ENCODE measurements around the gene COPS7A.

Gene COPS7A

GRCh38 chr12:6777386-6777785 is 53.5 kb downstream of the COPS7A start:
- Histone ChIP-seq H3K4me3 (ENCODE audit: insufficient read length, low read depth) (no peak overlapping the region), H3K27me3 (ENCODE audit: insufficient read depth, insufficient read length) (peaks cover 57% of the 10 kb centered on the region), H3K9me3 (ENCODE audit: insufficient read depth, low read length) (no peaks in the 10 kb centered on the region), H3K4me1 (ENCODE audit: insufficient read depth, insufficient read length) (peaks cover 42% of the 10 kb centered on the region), H3K36me3 (ENCODE audit: insufficient read depth, insufficient read length, low read length) (peaks cover 19% of the 10 kb centered on the region), H3K9ac (ENCODE audit: insufficient read length, low read depth) (no peak overlapping the region)
- no peak for DNase-seq (ENCODE audit: low read depth, low spot score)
- TF ChIP-seq ZNF274 (IDR thresholded peaks at IDR 0.05; ENCODE audit: low read depth, low read length): no peak
- TF ChIP-seq SUZ12 (IDR thresholded peaks at IDR 0.05; ENCODE audit: extremely low read depth, insufficient read depth, insufficient read length): no peak
- no peak for TF ChIP-seq YY1 (IDR thresholded peaks at IDR 0.05; ENCODE audit: insufficient read depth, insufficient read length)

GRCh38 chr12:6778217-6778573 is 54.3 kb downstream of the COPS7A start:
- H3K9ac ChIP-seq (ENCODE audit: insufficient read length, low read depth): peak overlapping the region; percentile 73
- peak overlapping the region; percentile 44 for H3K4me3 ChIP-seq (ENCODE audit: insufficient read length, low read depth)
- no peak for DNase-seq (ENCODE audit: low read depth, low spot score)
- H3K36me3 ChIP-seq (ENCODE audit: insufficient read depth, insufficient read length, low read length): peaks cover 19% of the 10 kb centered on the region
- H3K9me3 ChIP-seq (ENCODE audit: insufficient read depth, low read length): no peaks in the 10 kb centered on the region
- H3K27me3 ChIP-seq (ENCODE audit: insufficient read depth, insufficient read length): peaks cover 49% of the 10 kb centered on the region
- peaks cover 37% of the 10 kb centered on the region for H3K4me1 ChIP-seq (ENCODE audit: insufficient read depth, insufficient read length)
- TF ChIP-seq ZNF274 (IDR thresholded peaks at IDR 0.05; ENCODE audit: low read depth, low read length) (no peak), YY1 (IDR thresholded peaks at IDR 0.05; ENCODE audit: insufficient read depth, insufficient read length) (no peak), SUZ12 (IDR thresholded peaks at IDR 0.05; ENCODE audit: extremely low read depth, insufficient read depth, insufficient read length) (no peak)

GRCh38 chr12:6778574-6779550 is 55.0 kb downstream of the COPS7A start:
- H3K36me3 ChIP-seq (ENCODE audit: insufficient read depth, insufficient read length, low read length): peaks cover 19% of the 10 kb centered on the region
- peak overlapping the region; percentile 73 for H3K9ac ChIP-seq (ENCODE audit: insufficient read length, low read depth)
- H3K27me3 ChIP-seq (ENCODE audit: insufficient read depth, insufficient read length): peaks cover 43% of the 10 kb centered on the region
- H3K4me1 ChIP-seq (ENCODE audit: insufficient read depth, insufficient read length): peaks cover 35% of the 10 kb centered on the region
- H3K4me3 ChIP-seq (ENCODE audit: insufficient read length, low read depth): peak overlapping the region; percentile 44
- DNase-seq (ENCODE audit: low read depth, low spot score): peak; percentile 100
- no peak for TF ChIP-seq SUZ12 (IDR thresholded peaks at IDR 0.05; ENCODE audit: extremely low read depth, insufficient read depth, insufficient read length)
- no peak for TF ChIP-seq ZNF274 (IDR thresholded peaks at IDR 0.05; ENCODE audit: low read depth, low read length)
- TF ChIP-seq YY1 (IDR thresholded peaks at IDR 0.05; ENCODE audit: insufficient read depth, insufficient read length): no peak
- no peaks in the 10 kb centered on the region for H3K9me3 ChIP-seq (ENCODE audit: insufficient read depth, low read length)

GRCh38 chr12:6779708-6780432 is 56.0 kb downstream of the COPS7A start:
- peaks cover 33% of the 10 kb centered on the region for H3K27me3 ChIP-seq (ENCODE audit: insufficient read depth, insufficient read length)
- no peak overlapping the region for H3K4me3 ChIP-seq (ENCODE audit: insufficient read length, low read depth)
- peaks cover 13% of the 10 kb centered on the region for H3K36me3 ChIP-seq (ENCODE audit: insufficient read depth, insufficient read length, low read length)
- peak overlapping the region; percentile 57 for H3K9ac ChIP-seq (ENCODE audit: insufficient read length, low read depth)
- TF ChIP-seq ZNF274 (IDR thresholded peaks at IDR 0.05; ENCODE audit: low read depth, low read length): no peak
- TF ChIP-seq YY1 (IDR thresholded peaks at IDR 0.05; ENCODE audit: insufficient read depth, insufficient read length): no peak
- TF ChIP-seq SUZ12 (IDR thresholded peaks at IDR 0.05; ENCODE audit: extremely low read depth, insufficient read depth, insufficient read length): no peak
- DNase-seq (ENCODE audit: low read depth, low spot score): no peak
- H3K9me3 ChIP-seq (ENCODE audit: insufficient read depth, low read length): no peaks in the 10 kb centered on the region
- H3K4me1 ChIP-seq (ENCODE audit: insufficient read depth, insufficient read length): peaks cover 34% of the 10 kb centered on the region

GRCh38 chr12:6780573-6780972 is 56.7 kb downstream of the COPS7A start:
- H3K4me3 ChIP-seq (ENCODE audit: insufficient read length, low read depth): no peak overlapping the region
- DNase-seq (ENCODE audit: low read depth, low spot score): no peak
- H3K4me1 ChIP-seq (ENCODE audit: insufficient read depth, insufficient read length): peaks cover 37% of the 10 kb centered on the region
- TF ChIP-seq YY1 (IDR thresholded peaks at IDR 0.05; ENCODE audit: insufficient read depth, insufficient read length) (no peak), ZNF274 (IDR thresholded peaks at IDR 0.05; ENCODE audit: low read depth, low read length) (no peak), SUZ12 (IDR thresholded peaks at IDR 0.05; ENCODE audit: extremely low read depth, insufficient read depth, insufficient read length) (no peak)
- H3K27me3 ChIP-seq (ENCODE audit: insufficient read depth, insufficient read length): peaks cover 26% of the 10 kb centered on the region
- no peaks in the 10 kb centered on the region for H3K9me3 ChIP-seq (ENCODE audit: insufficient read depth, low read length)
- peaks cover 8% of the 10 kb centered on the region for H3K36me3 ChIP-seq (ENCODE audit: insufficient read depth, insufficient read length, low read length)
- no peak overlapping the region for H3K9ac ChIP-seq (ENCODE audit: insufficient read length, low read depth)
